MM.1S (cell line): Measurements from ENCODE around the gene PTGDR2.

Experiments
- CTCF ChIP-seq: fragments of 300-600 bp; sonication (generic); IDR thresholded peaks from 2 replicates; pipeline ENCODE4 v1.5.1; 2016; ENCODE audit warnings: antibody characterized with exemption, low read length, mixed read lengths
- EZH2 ChIP-seq: fragments of 300-600 bp; sonication (generic); optimal IDR thresholded peaks from 2 replicates; pipeline ENCODE3; 2017; ENCODE audit warnings: low read depth, mild to moderate bottlenecking, antibody characterized with exemption, low read length, mixed read lengths
- EZH2phosphoT487 ChIP-seq: fragments of 300-600 bp; sonication (generic); IDR thresholded peaks from 2 replicates; pipeline ENCODE4 v1.6.1; 2018; ENCODE audit warnings: antibody characterized with exemption, low read length

GRCh38 chr11:60900673-60901404 lies 45.1 kb upstream of the PTGDR2 start:
- TF ChIP-seq CTCF (no peak), EZH2 (no peak), EZH2phosphoT487 (no peak)
